ENCODE results near the gene KCNJ6. TPM values are rescaled to one million over a fixed set of nuclear protein-coding genes. Genes with fewer than 3 reads are reported as not detected.

The KCNJ6 gene
- polyA plus RNA-seq, 1 of the 3 experiments (the other 2 are of a cell fraction): not detected

- Histone ChIP-seq H3K9ac (no peak overlapping the region), H3K9me2 (no peaks in the 10 kb centered on the region), H3K27ac (ENCODE audit: low read depth in 2 of 2, low read length in 1 of 2) (no peak overlapping the region), H3K4me3 (ENCODE audit: low read depth in 2 of 2, low read length in 1 of 2) (no peak overlapping the region), H3K79me2 (ENCODE audit: insufficient read depth) (no peaks in the 10 kb centered on the region), H3K4me2 (no peak overlapping the region), H3K4me1 (ENCODE audit: control insufficient read depth in 1 of 2, insufficient read depth in 2 of 2, low read depth in 1 of 2, low read length in 1 of 2) (no peaks in the 10 kb centered on the region), H3F3A (replicated peaks; ENCODE audit: insufficient read depth) (no peaks in the 10 kb centered on the region), H3K27me3 (ENCODE audit: insufficient read depth) (no peaks in the 10 kb centered on the region), H2AFZ (ENCODE audit: low read depth) (no peak overlapping the region), H4K20me1 (ENCODE audit: insufficient read depth) (no peaks in the 10 kb centered on the region), H3K9me3 (no peaks in the 10 kb centered on the region), H3K36me3 (replicated peaks in 1 of 2; ENCODE audit: control insufficient read depth in 1 of 2, insufficient read depth in 2 of 2, low read length in 1 of 2) (no peaks in the 10 kb centered on the region)
- ChIA-PET CTCF (no interaction called here), POLR2A (no interaction called here)
- WGBS (ENCODE audit: low lambda C conversion rate): 10% methylated on average over 2 of the region's 2 CpGs
- no peak for DNase-seq
- TF ChIP-seq SIN3A (IDR thresholded peaks at IDR 0.05; ENCODE audit: borderline replicate concordance, low read depth, low read length) (no peak), GATA2 (CRISPR knock-in tag; IDR thresholded peaks at IDR 0.05) (no peak), USF2 (IDR thresholded peaks at IDR 0.05; ENCODE audit: borderline replicate concordance, low read depth, low read length) (no peak)
These were observed 54.7 kb downstream of the KCNJ6 start for GRCh38 chr21:37861561-37861960.

GRCh38 chr21:37860416-37860815 is 55.8 kb downstream of the KCNJ6 start:
- no peak overlapping the region for H2AFZ ChIP-seq (ENCODE audit: low read depth)
- no peaks in the 10 kb centered on the region for H3K9me2 ChIP-seq
- H3K4me3 ChIP-seq (ENCODE audit: low read depth in 2 of 2, low read length in 1 of 2): no peak overlapping the region
- no peak overlapping the region for H3K4me2 ChIP-seq
- no peaks in the 10 kb centered on the region for H3K79me2 ChIP-seq (ENCODE audit: insufficient read depth)
- DNase-seq: no peak
- no peaks in the 10 kb centered on the region for H3F3A ChIP-seq (replicated peaks; ENCODE audit: insufficient read depth)
- H3K27me3 ChIP-seq (ENCODE audit: insufficient read depth): no peaks in the 10 kb centered on the region
- no peaks in the 10 kb centered on the region for H3K4me1 ChIP-seq (ENCODE audit: control insufficient read depth in 1 of 2, insufficient read depth in 2 of 2, low read depth in 1 of 2, low read length in 1 of 2)
- H3K27ac ChIP-seq (ENCODE audit: low read depth in 2 of 2, low read length in 1 of 2): no peak overlapping the region
- TF ChIP-seq TEAD4 (IDR thresholded peaks at IDR 0.05; ENCODE audit: borderline replicate concordance, insufficient read depth) (no peak), USF2 (IDR thresholded peaks at IDR 0.05; ENCODE audit: borderline replicate concordance, low read depth, low read length) (no peak), FOXM1 (IDR thresholded peaks at IDR 0.05; ENCODE audit: low read depth) (no peak), RXRA (IDR thresholded peaks at IDR 0.05; ENCODE audit: borderline replicate concordance, low read depth) (no peak), CHD2 (IDR thresholded peaks at IDR 0.05; ENCODE audit: low read length, partially characterized antibody) (no peak), TCF12 (IDR thresholded peaks at IDR 0.05) (no peak), FOXJ3 (CRISPR knock-in tag; IDR thresholded peaks at IDR 0.05) (no peak), GATA2 (CRISPR knock-in tag; IDR thresholded peaks at IDR 0.05) (no peak), MAX (IDR thresholded peaks at IDR 0.05; ENCODE audit: low read depth) (no peak), JUND (IDR thresholded peaks at IDR 0.05) (no peak), NFIC (IDR thresholded peaks at IDR 0.05; ENCODE audit: borderline replicate concordance) (no peak)
- TF ChIP-seq, protein P1, sequence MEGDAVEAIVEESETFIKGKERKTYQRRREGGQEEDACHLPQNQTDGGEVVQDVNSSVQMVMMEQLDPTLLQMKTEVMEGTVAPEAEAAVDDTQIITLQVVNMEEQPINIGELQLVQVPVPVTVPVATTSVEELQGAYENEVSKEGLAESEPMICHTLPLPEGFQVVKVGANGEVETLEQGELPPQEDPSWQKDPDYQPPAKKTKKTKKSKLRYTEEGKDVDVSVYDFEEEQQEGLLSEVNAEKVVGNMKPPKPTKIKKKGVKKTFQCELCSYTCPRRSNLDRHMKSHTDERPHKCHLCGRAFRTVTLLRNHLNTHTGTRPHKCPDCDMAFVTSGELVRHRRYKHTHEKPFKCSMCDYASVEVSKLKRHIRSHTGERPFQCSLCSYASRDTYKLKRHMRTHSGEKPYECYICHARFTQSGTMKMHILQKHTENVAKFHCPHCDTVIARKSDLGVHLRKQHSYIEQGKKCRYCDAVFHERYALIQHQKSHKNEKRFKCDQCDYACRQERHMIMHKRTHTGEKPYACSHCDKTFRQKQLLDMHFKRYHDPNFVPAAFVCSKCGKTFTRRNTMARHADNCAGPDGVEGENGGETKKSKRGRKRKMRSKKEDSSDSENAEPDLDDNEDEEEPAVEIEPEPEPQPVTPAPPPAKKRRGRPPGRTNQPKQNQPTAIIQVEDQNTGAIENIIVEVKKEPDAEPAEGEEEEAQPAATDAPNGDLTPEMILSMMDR (IDR thresholded peaks at IDR 0.05): no peak
- TF ChIP-seq, protein P2, sequence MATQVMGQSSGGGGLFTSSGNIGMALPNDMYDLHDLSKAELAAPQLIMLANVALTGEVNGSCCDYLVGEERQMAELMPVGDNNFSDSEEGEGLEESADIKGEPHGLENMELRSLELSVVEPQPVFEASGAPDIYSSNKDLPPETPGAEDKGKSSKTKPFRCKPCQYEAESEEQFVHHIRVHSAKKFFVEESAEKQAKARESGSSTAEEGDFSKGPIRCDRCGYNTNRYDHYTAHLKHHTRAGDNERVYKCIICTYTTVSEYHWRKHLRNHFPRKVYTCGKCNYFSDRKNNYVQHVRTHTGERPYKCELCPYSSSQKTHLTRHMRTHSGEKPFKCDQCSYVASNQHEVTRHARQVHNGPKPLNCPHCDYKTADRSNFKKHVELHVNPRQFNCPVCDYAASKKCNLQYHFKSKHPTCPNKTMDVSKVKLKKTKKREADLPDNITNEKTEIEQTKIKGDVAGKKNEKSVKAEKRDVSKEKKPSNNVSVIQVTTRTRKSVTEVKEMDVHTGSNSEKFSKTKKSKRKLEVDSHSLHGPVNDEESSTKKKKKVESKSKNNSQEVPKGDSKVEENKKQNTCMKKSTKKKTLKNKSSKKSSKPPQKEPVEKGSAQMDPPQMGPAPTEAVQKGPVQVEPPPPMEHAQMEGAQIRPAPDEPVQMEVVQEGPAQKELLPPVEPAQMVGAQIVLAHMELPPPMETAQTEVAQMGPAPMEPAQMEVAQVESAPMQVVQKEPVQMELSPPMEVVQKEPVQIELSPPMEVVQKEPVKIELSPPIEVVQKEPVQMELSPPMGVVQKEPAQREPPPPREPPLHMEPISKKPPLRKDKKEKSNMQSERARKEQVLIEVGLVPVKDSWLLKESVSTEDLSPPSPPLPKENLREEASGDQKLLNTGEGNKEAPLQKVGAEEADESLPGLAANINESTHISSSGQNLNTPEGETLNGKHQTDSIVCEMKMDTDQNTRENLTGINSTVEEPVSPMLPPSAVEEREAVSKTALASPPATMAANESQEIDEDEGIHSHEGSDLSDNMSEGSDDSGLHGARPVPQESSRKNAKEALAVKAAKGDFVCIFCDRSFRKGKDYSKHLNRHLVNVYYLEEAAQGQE (IDR thresholded peaks at IDR 0.05; ENCODE audit: low read depth, low read length): no peak
- POLR2A ChIA-PET: no interaction called here
- WGBS (ENCODE audit: low lambda C conversion rate): 3% methylated on average over 2 of the region's 2 CpGs
- no peaks in the 10 kb centered on the region for H4K20me1 ChIP-seq (ENCODE audit: insufficient read depth)
- CTCF ChIA-PET: no interaction called here
- no peaks in the 10 kb centered on the region for H3K36me3 ChIP-seq (replicated peaks in 1 of 2; ENCODE audit: control insufficient read depth in 1 of 2, insufficient read depth in 2 of 2, low read length in 1 of 2)
- H3K9ac ChIP-seq: no peak overlapping the region
- no peaks in the 10 kb centered on the region for H3K9me3 ChIP-seq
